ENCODE measurements around the gene ITIH1.

Gene ITIH1

GRCh38 chr3:52816199-52816598 lies 38.8 kb downstream of the ITIH1 start:
- no peak for TF ChIP-seq CTCF (conservative IDR thresholded peaks at IDR 0.05; ENCODE audit: low read depth, low read length)
- H3K4me3 ChIP-seq (ENCODE audit: low read length), result no peak overlapping the region
- no peak for DNase-seq (ENCODE audit: low read depth)

GRCh38 chr3:52816654-52817053 lies 39.3 kb downstream of the ITIH1 start:
- H3K4me3 ChIP-seq (ENCODE audit: low read length), result no peak overlapping the region
- no peak for TF ChIP-seq CTCF (conservative IDR thresholded peaks at IDR 0.05; ENCODE audit: low read depth, low read length)
- DNase-seq (ENCODE audit: low read depth), result no peak

GRCh38 chr3:52817221-52817620 lies 39.8 kb downstream of the ITIH1 start:
- H3K4me3 ChIP-seq (ENCODE audit: low read length), result no peak overlapping the region
- no peak for DNase-seq (ENCODE audit: low read depth)
- no peak for TF ChIP-seq CTCF (conservative IDR thresholded peaks at IDR 0.05; ENCODE audit: low read depth, low read length)

GRCh38 chr3:52817860-52818259 lies 40.5 kb downstream of the ITIH1 start:
- H3K4me3 ChIP-seq (ENCODE audit: low read length), result no peak overlapping the region
- no peak for DNase-seq (ENCODE audit: low read depth)
- TF ChIP-seq CTCF (conservative IDR thresholded peaks at IDR 0.05; ENCODE audit: low read depth, low read length), result no peak

- no peak for TF ChIP-seq CTCF (conservative IDR thresholded peaks at IDR 0.05; ENCODE audit: low read depth, low read length)
- no peak overlapping the region for H3K4me3 ChIP-seq (ENCODE audit: low read length)
- no peak for DNase-seq (ENCODE audit: low read depth)
Observed at GRCh38 chr3:52819936-52820335, 42.5 kb downstream of the ITIH1 start.

- no peak for DNase-seq (ENCODE audit: low read depth)
- TF ChIP-seq CTCF (conservative IDR thresholded peaks at IDR 0.05; ENCODE audit: low read depth, low read length), result peak; percentile 88
- H3K4me3 ChIP-seq (ENCODE audit: low read length), result no peak overlapping the region
Observed at GRCh38 chr3:52820736-52821135, 43.3 kb downstream of the ITIH1 start.

- H3K4me3 ChIP-seq (ENCODE audit: low read length), result no peak overlapping the region
- no peak for TF ChIP-seq CTCF (conservative IDR thresholded peaks at IDR 0.05; ENCODE audit: low read depth, low read length)
- no peak for DNase-seq (ENCODE audit: low read depth)
Observed at GRCh38 chr3:52822363-52822762, 45.0 kb downstream of the ITIH1 start.
